ENCODE data around the gene TMED4.

DNA sequence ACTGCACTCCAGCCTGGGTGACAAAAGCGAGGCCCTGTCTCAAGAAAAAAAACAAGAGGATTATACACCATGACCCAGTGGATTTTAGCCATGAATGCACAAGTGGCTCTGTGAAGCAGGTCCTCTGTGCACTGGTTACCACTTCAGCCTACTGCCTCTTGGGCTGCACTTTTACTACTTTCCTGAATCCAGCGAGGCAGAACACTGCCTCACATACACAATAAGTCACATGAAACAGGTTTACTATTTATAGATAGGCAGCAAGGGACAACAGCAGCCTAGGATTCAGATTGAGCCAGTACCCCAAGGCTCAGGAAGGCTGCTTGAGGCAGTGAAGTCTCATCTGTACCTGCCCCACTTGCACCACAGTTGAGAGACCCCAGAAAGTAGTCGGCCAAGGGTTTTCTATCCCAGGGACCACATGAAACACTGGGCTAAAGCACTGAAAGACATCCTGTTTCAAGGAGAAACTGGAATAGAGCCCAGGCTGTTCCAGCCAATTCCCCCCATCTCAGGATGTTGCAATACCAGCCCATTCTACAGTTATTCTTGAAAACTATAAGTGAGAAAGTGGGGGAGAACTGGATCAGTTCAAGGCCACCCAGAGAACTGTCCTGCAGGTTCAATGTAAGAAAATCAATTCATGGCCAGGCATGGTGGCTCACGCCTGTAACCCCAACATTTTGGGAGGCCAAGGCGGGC, 14.1 kb upstream of the TMED4 start:
- TF ChIP-seq, protein P1, sequence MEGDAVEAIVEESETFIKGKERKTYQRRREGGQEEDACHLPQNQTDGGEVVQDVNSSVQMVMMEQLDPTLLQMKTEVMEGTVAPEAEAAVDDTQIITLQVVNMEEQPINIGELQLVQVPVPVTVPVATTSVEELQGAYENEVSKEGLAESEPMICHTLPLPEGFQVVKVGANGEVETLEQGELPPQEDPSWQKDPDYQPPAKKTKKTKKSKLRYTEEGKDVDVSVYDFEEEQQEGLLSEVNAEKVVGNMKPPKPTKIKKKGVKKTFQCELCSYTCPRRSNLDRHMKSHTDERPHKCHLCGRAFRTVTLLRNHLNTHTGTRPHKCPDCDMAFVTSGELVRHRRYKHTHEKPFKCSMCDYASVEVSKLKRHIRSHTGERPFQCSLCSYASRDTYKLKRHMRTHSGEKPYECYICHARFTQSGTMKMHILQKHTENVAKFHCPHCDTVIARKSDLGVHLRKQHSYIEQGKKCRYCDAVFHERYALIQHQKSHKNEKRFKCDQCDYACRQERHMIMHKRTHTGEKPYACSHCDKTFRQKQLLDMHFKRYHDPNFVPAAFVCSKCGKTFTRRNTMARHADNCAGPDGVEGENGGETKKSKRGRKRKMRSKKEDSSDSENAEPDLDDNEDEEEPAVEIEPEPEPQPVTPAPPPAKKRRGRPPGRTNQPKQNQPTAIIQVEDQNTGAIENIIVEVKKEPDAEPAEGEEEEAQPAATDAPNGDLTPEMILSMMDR (IDR thresholded peaks at IDR 0.05; ENCODE audit: low read length) = no peak
- TF ChIP-seq EZH2 (optimal IDR thresholded peaks at IDR 0.05; ENCODE audit: low read depth, low read length) (no peak), EZH2phosphoT487 (IDR thresholded peaks at IDR 0.05; ENCODE audit: low read length) (no peak)
